NCI-H2227 treated with DMSO at 0.1 percent for 48 hours (cell line): Measurements from ENCODE around the gene H3-3A.
"Not testable (repeated sequence)": the region's sequence is repeated elsewhere in the genome, so short reads cannot be mapped to it uniquely, and the experiment has no call there.

Experiments used
- DNase-seq: peaks from one replicate; lab custom pipeline; 2025; lab: John Stamatoyannopoulos, UW

The H3-3A gene

DNA sequence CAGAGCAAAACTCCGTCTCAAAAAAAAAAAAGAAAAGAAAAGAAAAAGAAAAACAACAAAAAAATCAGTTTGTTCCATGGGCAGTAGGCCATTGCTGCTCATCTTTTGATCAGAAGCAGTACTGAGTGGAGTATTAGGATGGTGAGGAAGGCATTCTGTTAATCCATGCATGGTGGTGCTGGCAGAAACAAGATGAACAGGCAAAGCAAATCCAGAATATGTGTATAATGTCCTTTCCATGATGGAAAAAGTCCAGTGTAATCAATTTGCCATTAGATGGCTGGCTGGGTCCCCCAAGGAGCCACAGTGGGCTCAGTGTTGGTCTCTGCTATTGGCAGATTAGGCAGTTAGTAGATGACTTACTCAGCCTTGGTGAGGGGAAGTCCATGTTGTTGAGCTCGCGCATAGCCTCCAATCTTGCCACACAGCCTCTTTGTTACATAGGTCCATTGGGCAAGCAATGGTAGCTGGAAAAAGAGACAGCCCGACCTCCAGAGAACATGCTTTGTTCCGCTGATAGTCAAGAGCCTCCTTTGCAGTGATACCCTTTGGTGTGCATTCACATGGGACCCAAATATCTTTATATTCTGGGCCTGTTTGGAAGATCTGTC, 23.3 kb downstream of the H3-3A start:
- DNase-seq, result no peak

DNA sequence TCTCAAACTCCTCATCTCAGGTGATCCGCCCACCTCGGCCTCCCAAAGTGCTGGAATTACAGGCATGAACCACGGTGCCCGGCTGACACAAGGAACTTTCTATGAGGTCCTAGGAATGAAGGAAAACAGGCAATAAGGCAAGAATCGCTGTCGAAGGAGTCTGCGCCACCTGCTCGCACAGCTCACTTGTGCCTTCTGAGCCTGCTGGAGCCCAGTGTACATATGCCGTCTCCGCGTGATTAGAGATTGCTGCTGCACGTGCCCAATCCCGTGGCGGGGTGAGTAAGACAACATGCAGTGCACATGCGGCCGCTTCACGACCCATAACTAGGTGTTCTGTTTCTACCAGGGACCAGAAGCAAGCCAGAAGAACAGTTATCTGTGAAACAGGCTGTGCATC, 24.3 kb downstream of the H3-3A start:
- no peak for DNase-seq

DNA sequence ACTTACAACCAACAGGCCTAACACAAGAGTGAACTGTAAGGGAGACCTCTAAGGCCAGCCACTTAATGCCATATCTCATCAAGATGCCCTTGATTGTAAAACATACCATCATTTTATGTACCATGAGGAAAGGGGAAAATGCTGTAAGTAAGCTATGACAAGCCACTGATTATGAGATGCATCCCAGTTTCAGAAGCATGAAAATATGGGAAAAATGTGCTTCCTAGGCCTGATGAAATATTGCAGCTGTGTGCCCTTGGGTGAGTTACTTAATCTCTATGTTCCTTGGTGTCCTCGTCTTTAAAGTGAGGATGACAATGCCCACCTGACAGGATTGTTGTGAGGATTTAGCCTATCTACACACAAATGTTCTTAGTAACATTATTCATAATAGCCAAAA, 28.9 kb downstream of the H3-3A start:
- no peak for DNase-seq

DNA sequence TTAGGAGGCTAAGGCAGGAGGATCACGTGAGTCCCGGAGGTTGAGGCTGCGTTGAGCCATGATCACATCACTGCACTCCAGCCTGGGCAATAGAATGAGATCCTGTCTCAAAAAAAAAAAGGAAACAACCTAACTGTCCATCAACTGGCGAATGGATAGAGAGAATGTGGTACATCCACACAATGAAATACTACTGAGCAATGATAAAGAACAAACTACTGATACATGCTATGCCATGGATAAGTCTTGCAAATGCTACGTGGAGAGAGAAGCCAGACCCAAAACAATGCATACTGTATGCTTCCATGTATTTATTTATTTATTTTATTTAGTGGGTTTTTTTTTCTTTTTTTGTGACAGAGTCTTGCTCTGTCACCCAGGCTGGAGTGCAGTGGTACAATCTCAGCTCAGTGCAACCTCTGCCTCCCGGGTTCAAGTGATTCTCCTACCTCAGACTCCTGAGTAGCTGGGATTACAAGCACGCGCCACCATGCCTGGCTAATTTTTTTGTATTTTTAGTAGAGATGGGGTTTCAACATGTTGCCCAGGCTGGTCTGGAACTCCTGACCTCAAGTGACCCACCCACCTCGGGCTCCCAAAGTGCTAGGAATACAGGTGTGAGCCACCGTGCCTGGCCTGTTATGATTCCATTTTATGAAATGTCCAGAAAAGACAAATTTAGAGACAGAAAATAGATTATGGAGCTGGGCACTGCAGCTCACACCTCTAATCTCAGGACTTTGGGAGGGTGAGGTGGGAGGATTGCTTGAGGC, 29.7 kb downstream of the H3-3A start:
- not testable (repeated sequence) for DNase-seq

DNA sequence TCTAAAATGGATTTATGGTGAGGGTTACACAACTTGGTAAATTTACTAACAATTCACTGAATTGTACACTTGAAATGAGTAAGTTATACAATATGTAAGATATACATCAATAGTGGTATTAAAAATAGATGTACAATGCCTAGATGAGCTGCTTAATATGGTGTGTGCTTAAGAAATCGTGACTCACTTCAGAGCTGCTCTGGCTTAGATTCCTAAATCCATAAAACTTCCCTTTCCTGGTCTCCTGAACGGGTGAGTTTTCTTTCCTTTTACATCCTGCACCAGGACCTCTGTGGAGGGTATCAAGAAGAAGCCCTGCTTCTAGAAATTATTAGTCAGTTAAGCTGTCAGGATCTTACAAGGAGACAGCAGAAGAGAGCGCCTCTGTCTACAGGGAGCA, 30.4 kb downstream of the H3-3A start:
- no peak for DNase-seq

DNA sequence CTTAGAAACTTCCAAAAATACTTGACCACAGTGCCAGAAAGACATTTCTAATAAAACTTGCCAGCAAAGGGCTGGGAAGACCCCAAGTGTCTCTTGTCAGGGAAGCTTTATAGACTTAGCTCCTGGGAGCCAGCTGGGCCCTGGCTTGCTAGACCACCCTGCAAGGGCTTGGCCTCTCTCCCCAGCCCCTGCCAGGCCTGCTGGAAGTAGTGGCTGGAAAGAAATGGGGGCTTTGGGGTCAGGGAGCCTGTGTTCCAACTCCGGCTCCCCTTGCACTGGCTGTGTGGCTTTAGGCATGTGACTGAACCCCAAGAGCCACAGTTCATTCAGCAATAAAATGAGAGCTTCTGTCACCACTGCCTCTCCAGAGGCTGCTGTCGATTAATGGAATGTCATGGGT, 31.1 kb downstream of the H3-3A start:
- no peak for DNase-seq

DNA sequence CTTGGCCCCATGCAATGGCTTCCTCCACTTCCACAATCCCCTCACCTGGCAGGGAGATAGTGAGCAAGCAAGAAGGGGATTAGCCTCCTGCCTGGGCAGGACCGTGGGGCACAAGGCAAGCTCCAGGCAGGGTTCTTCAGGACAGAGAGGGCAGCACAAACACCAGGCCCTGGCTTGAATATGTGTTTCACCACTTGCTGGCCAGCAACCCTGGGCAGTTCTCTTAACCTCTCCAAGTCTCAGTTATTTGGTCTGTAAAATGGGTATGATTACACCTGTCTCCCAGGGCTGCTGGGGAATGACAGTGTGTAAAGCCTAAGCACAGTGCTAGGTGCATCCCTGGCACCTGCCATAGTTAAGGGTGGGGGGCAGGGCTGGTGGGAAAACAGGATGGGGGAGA, 31.9 kb downstream of the H3-3A start:
- DNase-seq, result no peak

DNA sequence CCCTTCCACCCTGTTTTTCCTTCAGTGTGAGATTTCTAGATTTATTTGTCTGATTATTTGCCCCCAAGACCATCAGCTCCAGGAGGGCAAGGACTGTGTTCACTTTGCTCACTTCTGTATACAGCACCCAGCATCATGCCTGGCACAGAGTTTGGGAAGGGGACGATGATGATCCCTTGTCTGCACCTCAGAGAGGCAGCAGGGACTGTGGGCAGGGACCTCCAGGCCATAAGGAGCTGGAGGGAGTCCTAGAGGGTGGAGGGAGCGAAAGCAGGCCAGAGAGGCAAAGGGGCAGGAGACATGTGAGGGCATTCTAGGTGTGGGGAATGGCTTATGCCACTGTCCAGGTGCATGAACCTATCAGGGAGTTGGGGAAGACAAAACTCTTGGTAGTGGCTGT, 32.8 kb downstream of the H3-3A start:
- DNase-seq, result no peak

DNA sequence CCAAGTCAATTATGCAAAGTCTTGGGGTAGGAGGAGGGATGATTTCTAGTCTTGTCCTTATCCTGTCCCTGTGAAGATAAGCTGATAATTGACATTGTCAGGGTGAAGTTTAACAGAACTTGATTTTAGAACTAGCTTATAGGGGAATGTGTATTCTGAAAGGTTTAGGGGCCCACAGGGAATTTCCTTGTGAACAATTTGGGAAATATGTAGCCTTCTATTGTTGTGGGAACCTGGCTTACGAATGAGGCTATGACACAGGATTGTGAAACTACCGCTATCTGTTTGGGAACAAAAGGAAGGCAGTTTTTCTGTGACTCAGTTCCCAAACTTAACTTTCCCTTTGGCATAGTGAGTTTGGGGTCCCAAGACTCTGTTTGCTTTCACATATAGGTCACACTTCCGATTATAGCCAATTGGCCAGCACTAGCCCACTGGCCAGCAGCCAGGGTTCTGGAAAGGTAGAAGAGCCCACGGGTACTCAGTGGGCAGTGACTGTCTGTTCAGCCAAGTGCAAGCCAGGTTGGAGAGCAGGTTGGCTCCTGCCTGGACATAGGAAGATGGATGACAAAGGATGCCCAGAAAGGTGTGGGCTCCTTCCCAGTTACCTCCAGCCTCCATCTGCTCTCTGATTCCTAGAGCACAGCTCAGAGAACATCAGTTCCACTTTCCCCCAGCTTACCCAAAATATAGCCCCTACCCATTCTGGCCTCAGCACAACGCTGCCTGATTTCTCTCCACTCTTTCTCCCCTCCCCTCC, 35.5 kb downstream of the H3-3A start:
- no peak for DNase-seq

DNA sequence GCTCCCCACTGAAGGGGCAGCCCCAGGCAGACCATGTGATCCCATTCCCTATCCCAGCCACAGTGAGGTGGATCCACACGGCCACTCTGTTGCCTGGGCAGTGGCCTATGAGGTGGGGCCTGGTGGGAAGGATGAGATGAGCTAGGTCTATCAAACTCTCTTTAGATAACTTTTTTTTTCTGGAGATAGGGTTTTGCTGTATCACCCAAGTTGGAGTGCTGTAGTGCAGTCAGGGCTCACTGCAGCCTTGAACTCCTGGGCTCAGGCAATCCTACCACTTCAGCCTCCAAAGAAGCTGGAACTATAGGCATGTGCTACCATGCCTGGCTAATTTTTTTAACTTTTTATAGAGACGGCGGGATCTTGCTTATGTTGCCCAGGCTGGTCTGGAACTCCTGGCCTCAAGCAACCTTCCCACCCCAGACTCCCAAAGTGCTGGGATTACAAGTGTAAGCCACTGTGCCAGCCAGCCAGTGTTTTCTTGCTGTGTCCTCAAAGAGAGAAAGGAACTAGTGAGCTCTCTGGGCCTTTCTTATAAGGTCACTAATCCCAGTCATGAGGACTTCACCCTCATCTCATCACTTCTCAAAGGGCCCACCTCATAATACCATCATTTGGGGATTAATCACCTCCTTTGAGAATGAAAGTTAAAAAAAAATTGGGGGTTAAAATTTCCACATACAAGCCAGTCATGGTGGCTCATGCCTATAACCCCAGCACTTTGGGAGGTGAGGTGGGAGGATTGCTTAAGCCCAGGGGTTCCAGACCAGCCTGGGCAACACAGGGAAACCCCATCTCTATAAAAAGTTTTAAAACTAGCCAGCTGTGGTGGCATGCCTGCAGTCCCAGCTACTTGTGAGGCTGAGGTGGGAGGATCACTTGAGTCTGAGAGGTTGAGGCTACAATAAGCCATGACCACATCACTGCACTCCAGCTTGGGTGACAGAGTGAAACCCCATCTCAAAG, 36.6 kb downstream of the H3-3A start:
- no peak for DNase-seq

DNA sequence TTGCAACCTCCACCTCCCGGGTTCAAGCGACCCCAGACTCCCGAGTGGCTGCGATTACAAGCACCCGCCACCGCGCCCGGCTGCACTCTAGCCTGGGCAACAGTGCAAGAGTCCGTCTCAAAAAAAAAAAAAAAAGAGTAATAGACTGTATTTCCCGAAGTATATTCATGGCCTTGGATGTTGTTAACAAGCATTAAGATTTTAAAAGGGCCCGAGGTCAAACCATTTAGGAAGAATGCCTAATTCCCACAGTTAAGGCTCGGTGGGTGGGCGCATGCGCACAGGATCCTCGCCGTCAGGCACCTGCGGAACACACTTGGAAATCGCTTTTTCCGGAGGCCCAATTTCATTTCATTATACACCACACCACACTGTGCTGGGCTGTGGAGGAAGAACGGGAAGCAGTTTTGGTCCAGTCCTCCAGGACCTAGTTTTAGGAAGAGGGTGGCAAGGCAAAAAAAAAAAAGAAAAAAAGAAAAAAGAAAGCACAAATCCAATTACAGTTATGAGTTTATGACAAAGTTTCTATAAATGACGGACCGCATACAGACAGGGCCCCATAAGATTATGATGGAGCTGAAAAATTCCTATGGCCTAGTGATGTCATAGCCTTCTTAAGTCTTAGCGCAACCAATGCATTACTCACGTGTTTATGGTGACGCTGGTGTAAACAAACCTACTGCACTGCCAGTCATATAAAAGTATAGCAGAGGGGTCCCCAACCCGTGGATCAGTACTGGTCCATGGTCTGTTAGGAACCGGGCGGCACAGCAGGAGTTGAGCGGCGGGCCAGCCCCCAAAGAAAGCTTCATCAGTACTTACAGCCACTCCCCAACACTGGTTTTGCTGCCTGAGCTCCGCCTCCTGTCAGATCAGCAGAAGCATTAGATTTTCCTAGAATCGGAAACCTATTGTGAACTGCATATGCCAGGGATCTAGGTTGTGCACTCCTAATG, 38.2 kb downstream of the H3-3A start:
- peak; percentile 43 for DNase-seq

DNA sequence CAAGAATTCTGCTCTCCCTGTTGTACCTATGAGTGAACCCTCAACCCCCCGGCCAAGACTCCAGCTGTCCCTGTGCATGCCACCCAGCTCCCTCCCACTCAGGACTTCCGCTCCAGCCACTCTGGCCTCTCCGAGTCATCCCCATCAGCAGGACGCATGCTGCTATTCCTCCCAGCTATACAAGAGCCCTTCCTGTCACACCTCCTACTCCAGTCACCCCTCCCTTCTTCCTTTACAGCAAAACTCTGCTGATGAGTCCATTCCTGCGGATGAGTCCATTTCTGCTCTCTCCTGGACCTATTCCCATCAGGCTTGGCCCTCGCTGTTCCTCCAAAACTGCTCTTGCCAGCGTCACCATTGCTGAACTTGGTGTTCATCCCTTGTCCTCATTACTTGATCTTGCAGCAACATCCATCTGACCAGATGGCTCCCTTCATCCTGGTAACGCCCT, 42.2 kb downstream of the H3-3A start:
- DNase-seq, result no peak

DNA sequence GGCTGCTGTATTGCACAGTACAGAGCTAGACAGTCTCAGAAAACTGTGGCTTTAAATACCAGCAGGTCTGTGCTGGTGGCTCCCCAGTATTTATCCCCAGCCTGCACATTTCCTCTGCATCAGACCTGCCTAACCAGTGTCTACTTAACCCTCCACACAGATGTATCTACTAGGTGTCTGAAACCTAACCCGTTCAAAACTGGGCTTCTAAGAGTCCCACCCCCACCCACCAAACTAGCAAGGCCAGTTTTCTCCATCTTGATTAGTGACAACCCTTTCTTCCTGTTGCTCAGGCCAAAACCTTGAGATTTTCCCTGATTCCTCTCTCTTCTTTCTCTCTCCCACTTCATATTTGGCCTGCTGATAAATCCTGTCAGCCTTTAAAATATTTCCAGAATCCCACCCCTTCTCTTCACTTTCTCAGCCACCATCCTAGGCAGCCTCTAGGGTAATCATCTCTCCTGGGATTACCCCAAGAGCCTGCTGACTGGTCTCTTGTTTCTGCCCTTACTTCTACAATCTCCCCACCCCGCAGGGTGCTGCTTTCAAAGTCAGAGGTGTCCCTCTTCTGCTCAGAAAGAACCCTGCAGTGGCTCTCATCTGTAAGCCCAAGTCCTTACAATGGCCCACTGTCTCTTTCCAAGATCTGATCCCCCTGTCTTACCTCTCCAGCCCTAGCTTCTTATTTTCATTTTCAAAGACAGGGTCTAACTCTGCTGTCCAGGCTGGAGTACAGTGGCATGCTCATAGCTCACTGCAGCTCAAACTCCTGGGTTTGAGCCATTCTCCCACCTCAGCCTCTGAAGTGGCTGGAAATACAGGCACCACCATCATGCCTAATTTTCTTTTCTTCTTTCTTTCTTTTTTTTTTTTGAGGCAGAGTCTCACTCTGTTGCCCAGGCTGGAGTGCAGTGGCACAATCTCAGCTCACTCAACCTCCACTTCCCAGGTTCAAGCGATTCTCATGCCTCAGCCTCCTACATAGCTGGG, 45.2 kb downstream of the H3-3A start:
- no peak for DNase-seq

DNA sequence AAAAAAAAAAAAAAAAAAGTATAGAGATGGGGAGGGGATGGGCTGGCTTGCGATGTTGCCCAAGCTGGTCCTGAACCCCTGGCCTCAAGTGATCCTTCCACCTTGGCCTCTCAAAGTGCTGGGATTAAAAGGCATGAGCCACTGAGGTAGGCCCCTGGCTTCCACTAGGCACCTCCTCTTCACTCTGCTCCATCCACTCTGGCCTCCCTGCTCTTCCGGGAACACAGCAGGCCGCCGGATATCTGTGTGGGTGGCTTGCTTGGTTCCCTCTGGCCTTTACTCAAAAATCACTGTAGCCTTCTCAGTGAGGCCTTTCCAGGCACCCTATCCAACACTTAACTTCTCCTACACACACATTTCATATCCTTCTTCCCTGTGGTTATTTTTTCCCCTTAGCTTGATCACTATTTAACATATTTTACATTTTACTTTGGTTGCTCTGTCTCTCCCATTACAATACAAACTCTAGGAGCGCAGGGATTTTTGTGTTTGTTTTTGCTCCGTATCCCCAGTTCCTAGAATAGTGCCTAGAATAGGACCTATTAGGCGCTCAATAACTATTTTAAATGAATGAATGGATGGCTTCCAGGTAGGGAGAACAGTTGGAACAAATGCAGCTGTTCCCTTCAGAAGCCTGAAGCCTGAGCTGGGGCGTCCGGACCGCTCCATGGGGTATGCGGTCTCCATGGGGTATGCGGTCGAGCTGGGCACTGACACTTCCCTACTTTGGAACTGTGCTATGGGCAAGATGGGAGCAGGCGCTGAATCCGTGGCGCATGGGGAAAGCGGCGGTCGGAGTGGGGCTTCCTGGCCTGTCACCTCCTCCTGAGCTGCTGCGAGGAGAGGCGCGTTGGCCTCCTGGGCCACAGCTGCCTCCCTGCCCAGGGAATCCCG, 46.7 kb downstream of the H3-3A start:
- DNase-seq, result no peak

DNA sequence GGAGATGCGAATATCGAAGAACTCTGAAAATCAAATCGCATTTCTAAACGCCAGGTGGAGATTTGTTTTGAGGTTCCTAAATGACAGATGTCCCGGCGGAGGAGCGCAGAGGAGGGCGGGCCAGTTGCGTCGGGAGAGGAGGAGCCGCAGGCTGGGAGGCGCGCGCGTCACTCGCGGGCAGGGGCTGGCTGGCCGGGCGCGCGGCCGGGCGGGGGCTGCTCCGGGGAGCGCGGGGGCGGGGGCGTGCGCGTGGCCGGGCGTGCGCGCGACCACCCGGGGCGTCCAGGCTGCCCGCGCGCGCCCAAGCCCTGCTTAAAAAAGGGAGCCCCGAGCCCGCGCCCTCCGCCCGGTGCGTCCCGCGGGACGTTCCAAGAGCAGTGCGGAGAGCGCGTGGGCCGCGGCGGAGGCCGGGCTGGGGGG, 47.3 kb downstream of the H3-3A start:
- peak; percentile 80 for DNase-seq

DNA sequence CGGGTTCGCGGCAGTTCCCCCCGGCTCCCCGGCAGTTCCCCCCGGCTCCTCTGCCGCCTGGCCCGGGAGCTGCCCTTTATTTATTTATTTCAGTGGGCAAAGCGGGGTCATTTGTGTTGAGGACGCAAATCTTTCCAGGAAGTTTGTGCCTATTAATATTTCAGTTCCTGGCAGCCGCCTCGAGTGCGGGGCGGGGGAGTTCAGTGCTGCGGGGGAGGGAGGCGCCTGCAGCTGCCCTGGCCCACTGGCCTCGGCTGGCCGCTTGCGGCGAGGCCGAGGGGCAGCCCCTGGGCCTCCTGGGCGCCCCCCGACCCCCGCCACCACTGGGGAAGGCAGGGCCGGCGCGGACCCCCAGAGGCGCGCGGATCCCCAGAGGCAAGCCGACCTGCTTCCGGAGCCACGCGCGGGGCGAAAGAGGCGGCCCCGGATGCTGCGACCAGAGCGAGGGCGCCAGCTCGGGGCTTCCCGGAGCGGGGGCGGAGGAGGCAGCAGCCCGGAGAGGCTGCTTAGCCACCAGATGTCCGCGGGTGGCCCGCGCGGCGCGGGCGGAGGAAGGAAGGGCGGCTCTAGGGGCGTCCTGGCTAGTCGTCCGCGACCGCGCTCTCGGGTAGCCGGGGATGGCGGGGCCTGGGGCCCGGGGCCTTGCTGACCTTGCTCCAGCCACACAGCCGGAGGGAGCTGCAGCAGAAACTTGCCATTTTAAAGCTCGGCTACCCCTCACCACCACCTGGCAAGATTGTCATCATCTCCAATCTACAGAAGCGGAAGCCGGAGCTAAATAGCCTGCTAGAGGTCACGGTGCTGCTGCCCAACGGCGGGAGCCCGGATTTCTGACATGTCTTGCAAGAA, 48.0 kb downstream of the H3-3A start:
- DNase-seq, result peak; percentile 73

DNA sequence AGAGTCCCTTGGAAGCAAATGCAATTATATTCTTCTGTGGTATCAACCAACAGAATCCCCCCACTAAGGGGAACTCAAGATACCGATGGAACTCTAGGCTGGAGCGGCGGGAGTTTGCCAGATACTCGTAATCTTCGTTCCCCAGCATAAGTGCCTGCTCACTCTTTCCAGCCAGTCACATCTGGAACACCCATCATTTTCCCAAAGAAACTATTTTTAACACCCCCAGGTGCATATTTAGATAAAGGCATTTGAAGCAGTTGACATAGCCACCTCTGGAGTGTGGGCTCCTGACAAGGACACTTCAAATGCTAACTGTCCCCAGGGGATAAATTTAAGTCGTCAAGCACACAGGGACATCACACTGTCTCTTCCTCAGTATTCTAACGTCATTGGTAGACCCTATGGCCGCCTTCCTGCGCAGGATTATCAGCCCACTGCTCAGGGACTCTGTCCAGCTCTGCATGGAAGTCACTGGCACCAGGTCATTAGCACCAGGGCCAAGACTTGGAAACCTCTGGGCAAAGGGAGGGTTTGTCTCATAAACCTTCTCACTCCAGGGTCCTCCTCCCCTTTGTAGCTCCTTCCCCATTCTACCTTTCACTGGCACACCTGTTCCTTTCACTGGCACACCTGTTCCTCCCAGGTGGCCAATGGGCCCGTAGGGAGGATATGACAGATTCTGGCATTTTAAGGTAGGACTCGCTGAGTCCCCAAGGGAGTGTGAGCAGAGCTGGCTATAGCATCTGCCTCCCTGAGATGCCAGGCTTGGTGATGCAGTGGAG, 48.8 kb downstream of the H3-3A start:
- no peak for DNase-seq
